K562 (cell line): Measurements from ENCODE around the gene RLIM. TPM values are rescaled to one million over a fixed set of nuclear protein-coding genes. Genes with fewer than 3 reads are reported as not detected.
A peak's percentile ranks its signal among the peaks of the same experiment; 100 is the strongest.

Experiments used
- E4F1 ChIP-seq: fragments of 250-450 bp; sonication (Bioruptor Pico); IDR thresholded peaks from 2 replicates; pipeline ENCODE4 v1.5.0; 2021; ENCODE audit warnings: mild to moderate bottlenecking, borderline replicate concordance
- ETV6 ChIP-seq, 3 experiments: fragments of 150-350 bp in 1 of 3; sonication (generic) in 1 of 3; formaldehyde crosslinking in 1 of 3; IDR thresholded peaks; 2 replicates each; pipeline versions ENCODE4 v1.6.1 to v1.8.0; 2014 to 2022; ENCODE audit warnings: borderline replicate concordance in 2 of 3, low read depth in 2 of 3, antibody characterized with exemption in 1 of 3, low read length in 1 of 3, mild to moderate bottlenecking in 1 of 3, missing genetic modification reagents in 1 of 3
- GTF2B ChIP-seq: IDR thresholded peaks from 2 replicates; pipeline ENCODE4 v1.6.1; 2011; ENCODE audit not compliant: insufficient read length; ENCODE audit errors: extremely low read depth
- KLF1 ChIP-seq: fragments of 450-650 bp; IDR thresholded peaks from 2 replicates; pipeline ENCODE4 v1.6.1; 2016; ENCODE audit warnings: missing genetic modification characterization, missing compliant biosample characterization
- MNT ChIP-seq, 2 experiments: fragments of 450-650 bp; conservative IDR thresholded peaks; 2 replicates each; pipeline ENCODE4 v1.6.1; 2017; ENCODE audit warnings: mild to moderate bottlenecking in 2 of 2, moderate library complexity in 2 of 2
- MYC ChIP-seq, 2 experiments: fragments of 250-450 bp in 1 of 2; sonication (Bioruptor Pico) in 1 of 2; IDR thresholded peaks; 2 replicates each; pipeline versions ENCODE4 v1.5.1 to v1.6.1; 2012 to 2021; ENCODE audit warnings: low read depth in 2 of 2, borderline replicate concordance in 1 of 2, improper control_type of control experiment in 1 of 2, low read length in 1 of 2, mild to moderate bottlenecking in 1 of 2, moderate library complexity in 1 of 2
- PKNOX1 ChIP-seq: fragments of 450-650 bp; IDR thresholded peaks from 2 replicates; pipeline ENCODE4 v1.6.1; 2016
- SMAD4 ChIP-seq: fragments of 250-450 bp; sonication (Bioruptor Pico); conservative IDR thresholded peaks from 2 replicates; pipeline ENCODE4 v1.8.0; 2021; ENCODE audit warnings: inconsistent platforms, mild to moderate bottlenecking, moderate library complexity
- SMC3 ChIP-seq: conservative IDR thresholded peaks from 2 replicates; pipeline ENCODE4 v1.6.1; 2011; ENCODE audit warnings: low read depth, low read length, improper control_type of control experiment; ENCODE audit not compliant: insufficient read depth
- SNAPC5 ChIP-seq: fragments of 250-450 bp; sonication (Bioruptor Pico); IDR thresholded peaks from 2 replicates; pipeline ENCODE4 v1.8.0; 2021; ENCODE audit warnings: moderate library complexity, mild to moderate bottlenecking, inconsistent platforms
- SUPT5H ChIP-seq: fragments of 450-650 bp; IDR thresholded peaks from 2 replicates; pipeline ENCODE4 v1.6.1; 2016
- USF2 ChIP-seq: sonication (generic); formaldehyde crosslinking; IDR thresholded peaks from 2 replicates; pipeline ENCODE4 v1.5.0; 2020; ENCODE audit warnings: missing genetic modification reagents
- ZBTB12 ChIP-seq: fragments of 250-450 bp; sonication (Bioruptor Pico); IDR thresholded peaks from 2 replicates; pipeline ENCODE4 v1.4.0; 2020
- ZFX ChIP-seq: sonication (generic); formaldehyde crosslinking; IDR thresholded peaks from 2 replicates; pipeline ENCODE4 v1.8.0; 2022; ENCODE audit warnings: mild to moderate bottlenecking, missing genetic modification reagents, moderate library complexity
- ZNF239 ChIP-seq: fragments of 250-450 bp; sonication (Bioruptor Pico); IDR thresholded peaks from 2 replicates; pipeline ENCODE4 v1.4.0; 2020; ENCODE audit warnings: mild to moderate bottlenecking
- ZNF408 ChIP-seq: fragments of 250-450 bp; sonication (Bioruptor Pico); IDR thresholded peaks from 2 replicates; pipeline ENCODE4 v1.4.0; 2020; ENCODE audit warnings: low read depth, mild to moderate bottlenecking, moderate library complexity
- polyA plus RNA-seq, 8 experiments: library from polyadenylated mRNA; depleted of rRNA in 4 of 8; stranded (reverse) in 5 of 8; unstranded in 3 of 8; fragments of >200 nt; fragmentation: Nextera tagmentation in 2 of 8; fragmentation: Illumina TruSeq in 1 of 8; extraction: Ambion mirVana in 2 of 8; extraction: Trizol in 1 of 8; gene quantifications; 2 replicates each; pipeline versions ENCODE4 v1.2.1 to v1.2.3, GENCODE V29; 2011 to 2014; ENCODE audit warnings: inconsistent platforms in 1 of 8, missing spikeins in 1 of 8
- total RNA-seq, 7 experiments: library from RNA; depleted of rRNA in 6 of 7; stranded (reverse); fragments of >200 nt in 6 of 7; fragmentation: Illumina TruSeq in 2 of 7; extraction: Trizol in 2 of 7; gene quantifications; 2 replicates each; pipeline versions ENCODE4 v1.2.1 to v1.2.3, GENCODE V29; 2011 to 2021; ENCODE audit warnings: low replicate concordance in 1 of 7

The RLIM gene
- total and polyA plus RNA-seq, 9 of the 15 experiments (the other 6 are each of a cell fraction or from before 2014, with no cell fraction given): 4.2 to 31.4 (median 14.9) TPM

- no peak for TF ChIP-seq E4F1 (CRISPR knock-in tag)
- peak; percentile 67 for TF ChIP-seq SUPT5H
- no peak for TF ChIP-seq GTF2B
- peak; percentile 51; the same call in 1 of the 2 replicates for TF ChIP-seq USF2
- TF ChIP-seq ZBTB12 (CRISPR knock-in tag): 0 out of 2 replicates have a peak, but pooled peaks have one; percentile 18
- peak in 1 of 2 experiments; percentile 55; a peak in 1 of 4 replicates for TF ChIP-seq MNT (conservative IDR thresholded peaks at IDR 0.05)
- TF ChIP-seq SNAPC5: no peak
- TF ChIP-seq ZFX: peak; percentile 52
- peak; percentile 63 for TF ChIP-seq PKNOX1
- TF ChIP-seq ZNF408 (CRISPR knock-in tag): no peak
- TF ChIP-seq SMAD4: peak; percentile 58
- peak; percentile 63 for TF ChIP-seq MYC (IDR thresholded peaks at IDR 0.05; ENCODE audit: low read depth, low read length)
- no peak for TF ChIP-seq MYC (CRISPR knock-in tag; IDR thresholded peaks at IDR 0.05; ENCODE audit: borderline replicate concordance, low read depth)
- peak; percentile 26 to 54; a peak in 2 of 4 replicates for TF ChIP-seq ETV6 (IDR thresholded peaks at IDR 0.05; ENCODE audit: borderline replicate concordance in 1 of 2, low read depth in 2 of 2, low read length in 1 of 2)
- TF ChIP-seq ETV6 (CRISPR knock-in tag; IDR thresholded peaks at IDR 0.05; ENCODE audit: borderline replicate concordance): no peak
- TF ChIP-seq SMC3: no peak
- no peak for TF ChIP-seq ZNF239 (CRISPR knock-in tag)
- TF ChIP-seq KLF1: 0 out of 2 replicates have a peak, but pooled peaks have one; percentile 28
Observed at GRCh38 chrX:74614093-74614909, at the start of gene RLIM (continued).
